Adipocyte (in vitro differentiated cells): ENCODE results near the gene GBE1.

Experiments
- DNase-seq: peaks from one replicate; pipeline ENCODE4 v3.0.0-alpha.2; 2015; ENCODE audit warnings: low read depth
- H3K27me3 ChIP-seq: replicated peaks from 2 replicates; pipeline ENCODE4 v1.7.0; 2013; ENCODE audit warnings: mild to moderate bottlenecking, low read length, moderate library complexity; ENCODE audit not compliant: control insufficient read depth, insufficient read depth
- H3K36me3 ChIP-seq: 2 replicates; pipeline ENCODE4 v1.7.0; 2013; ENCODE audit warnings: low read length, mild to moderate bottlenecking, moderate library complexity; ENCODE audit not compliant: control insufficient read depth, insufficient read depth, severe bottlenecking
- H3K4me1 ChIP-seq: 2 replicates; pipeline ENCODE4 v1.7.0; 2013; ENCODE audit warnings: mild to moderate bottlenecking, low read length, moderate library complexity; ENCODE audit not compliant: control insufficient read depth, insufficient read depth
- H3K4me3 ChIP-seq: 2 replicates; pipeline ENCODE4 v1.7.0; 2013; ENCODE audit warnings: mild to moderate bottlenecking, low read length, moderate library complexity
- H3K9ac ChIP-seq: 2 replicates; pipeline ENCODE4 v1.7.0; 2013; ENCODE audit warnings: mild to moderate bottlenecking, low read length, moderate library complexity
- H3K9me3 ChIP-seq: 2 replicates; pipeline ENCODE4 v1.7.0; 2013; ENCODE audit warnings: mild to moderate bottlenecking, low read length, moderate library complexity; ENCODE audit not compliant: control insufficient read depth

Gene GBE1

DNA sequence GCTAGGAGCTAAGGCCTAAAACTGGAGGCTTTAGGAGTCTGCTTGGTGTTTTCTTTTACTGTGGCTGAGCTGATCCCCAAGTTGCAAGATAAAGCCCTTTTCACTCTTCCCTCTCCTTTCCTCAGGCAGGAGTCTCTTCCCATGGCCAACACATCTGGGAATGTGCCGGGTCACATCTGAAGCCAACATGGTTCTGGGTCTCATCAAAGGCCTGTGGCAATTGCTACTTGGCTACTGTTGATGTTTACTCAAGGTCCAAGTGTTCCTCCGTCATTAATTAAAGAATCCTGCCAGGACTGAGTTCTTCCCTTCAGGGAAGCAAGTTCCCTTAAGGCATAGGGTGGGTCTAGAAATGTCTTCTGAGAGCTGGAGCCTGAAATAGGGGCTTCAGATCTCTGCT is 230.2 kb downstream of the GBE1 start:
- H3K4me3 ChIP-seq, result no peak overlapping the region
- H3K27me3 ChIP-seq, result no peaks in the 10 kb centered on the region
- no peak for DNase-seq
- no peaks in the 10 kb centered on the region for H3K9me3 ChIP-seq
- no peak overlapping the region for H3K9ac ChIP-seq
- H3K36me3 ChIP-seq, result peaks cover 81% of the 10 kb centered on the region
- H3K4me1 ChIP-seq, result peaks cover 10% of the 10 kb centered on the region

DNA sequence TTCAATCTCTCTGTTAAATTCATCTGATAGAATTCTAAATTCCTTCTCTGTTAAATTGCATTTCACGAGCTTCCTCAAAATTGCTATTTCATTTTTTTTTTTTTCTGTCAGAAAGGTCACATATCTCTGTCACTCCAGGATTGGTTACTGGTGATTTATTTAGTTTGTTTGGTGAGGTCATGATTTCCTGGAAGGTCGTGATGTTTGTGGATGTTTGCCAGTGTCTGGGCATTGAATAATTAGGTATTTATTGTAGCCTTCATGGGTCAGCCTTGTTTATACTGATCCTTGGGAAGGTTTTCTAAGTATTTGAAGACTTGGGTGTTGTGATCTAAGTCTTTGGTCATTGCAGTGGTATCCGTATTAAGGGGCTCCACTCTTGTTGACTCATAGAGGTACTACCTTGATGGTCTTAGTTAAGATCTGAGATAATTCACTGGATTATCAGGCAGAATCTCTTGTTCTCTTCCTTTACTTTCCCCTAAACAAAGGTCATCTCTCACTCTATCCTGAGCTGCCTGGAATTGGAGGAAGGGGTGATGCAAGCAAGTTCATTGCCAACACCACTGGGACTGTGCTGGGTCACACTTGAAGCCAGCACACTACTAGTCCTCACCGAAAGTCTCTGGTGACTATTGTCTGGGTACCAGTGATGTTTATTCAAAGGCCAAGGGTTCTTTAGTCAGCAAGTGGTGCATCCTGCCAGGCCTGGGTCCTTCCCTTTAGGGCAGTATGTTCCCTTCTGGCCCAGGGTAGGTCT is 231.1 kb downstream of the GBE1 start:
- H3K4me3 ChIP-seq, result no peak overlapping the region
- H3K4me1 ChIP-seq, result peaks cover 10% of the 10 kb centered on the region
- DNase-seq, result no peak
- no peaks in the 10 kb centered on the region for H3K27me3 ChIP-seq
- H3K9me3 ChIP-seq, result no peaks in the 10 kb centered on the region
- H3K36me3 ChIP-seq, result peaks cover 72% of the 10 kb centered on the region
- no peak overlapping the region for H3K9ac ChIP-seq

DNA sequence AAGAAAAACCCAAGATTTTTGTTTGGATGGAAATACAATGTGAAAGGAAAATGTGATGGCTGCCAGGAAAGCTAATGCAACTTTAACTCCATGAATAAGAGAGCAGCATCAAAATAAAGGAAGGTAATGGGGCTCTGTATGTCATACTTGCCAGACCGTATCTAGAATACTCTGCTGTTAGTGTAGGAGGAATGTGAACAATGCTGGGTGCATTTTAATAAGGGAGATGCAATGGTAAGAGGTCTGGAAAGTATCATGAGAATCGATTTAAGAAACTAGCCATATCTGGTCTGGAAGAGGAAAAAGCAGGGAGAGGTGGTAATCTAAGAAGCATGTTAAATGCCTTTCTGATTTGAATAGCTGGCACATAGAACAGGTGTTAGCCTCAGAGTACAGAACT is 239.6 kb downstream of the GBE1 start:
- DNase-seq, result no peak
- H3K27me3 ChIP-seq, result no peaks in the 10 kb centered on the region
- H3K9ac ChIP-seq, result no peak overlapping the region
- no peak overlapping the region for H3K4me3 ChIP-seq
- peaks cover 18% of the 10 kb centered on the region for H3K4me1 ChIP-seq
- no peaks in the 10 kb centered on the region for H3K9me3 ChIP-seq
- peaks cover 39% of the 10 kb centered on the region for H3K36me3 ChIP-seq

GRCh38 chr3:81518945-81519344 is 242.5 kb downstream of the GBE1 start:
- peaks cover 52% of the 10 kb centered on the region for H3K36me3 ChIP-seq

DNA sequence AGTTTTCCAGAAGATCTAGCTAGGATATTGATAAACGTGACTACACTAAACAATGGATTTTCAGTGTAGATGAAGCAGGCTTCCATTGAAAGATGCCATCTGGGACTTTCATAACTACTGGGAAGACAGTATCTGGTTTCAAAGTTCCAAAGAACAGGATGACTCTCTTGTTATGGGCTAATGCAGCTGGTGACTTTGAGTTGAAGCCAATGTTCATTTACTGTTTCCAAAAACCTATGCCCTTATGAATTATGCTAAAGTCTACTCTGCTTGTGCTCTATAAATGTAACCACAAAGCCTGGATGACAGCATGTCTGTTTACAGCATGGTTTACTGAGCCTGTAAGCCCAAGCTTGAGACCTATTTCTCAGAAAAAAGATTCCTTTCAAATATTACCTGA is 245.4 kb downstream of the GBE1 start:
- DNase-seq, result no peak
- no peaks in the 10 kb centered on the region for H3K9me3 ChIP-seq
- H3K4me1 ChIP-seq, result peaks cover 28% of the 10 kb centered on the region
- H3K36me3 ChIP-seq, result peaks cover 57% of the 10 kb centered on the region
- H3K27me3 ChIP-seq, result no peaks in the 10 kb centered on the region
- no peak overlapping the region for H3K9ac ChIP-seq
- H3K4me3 ChIP-seq, result no peak overlapping the region

More at GRCh38 chr3:81518945-81519344, 242.5 kb downstream of the GBE1 start:
- H3K9me3 ChIP-seq, result no peaks in the 10 kb centered on the region
- peaks cover 28% of the 10 kb centered on the region for H3K4me1 ChIP-seq
- DNase-seq, result no peak
- no peak overlapping the region for H3K4me3 ChIP-seq
- no peak overlapping the region for H3K9ac ChIP-seq
- H3K27me3 ChIP-seq, result no peaks in the 10 kb centered on the region

- no peak for DNase-seq
- H3K4me1 ChIP-seq, result peaks cover 14% of the 10 kb centered on the region
- H3K27me3 ChIP-seq, result no peaks in the 10 kb centered on the region
- no peak overlapping the region for H3K9ac ChIP-seq
- no peaks in the 10 kb centered on the region for H3K9me3 ChIP-seq
- H3K4me3 ChIP-seq, result no peak overlapping the region
- peaks cover 61% of the 10 kb centered on the region for H3K36me3 ChIP-seq
Measured at GRCh38 chr3:81513591-81513990, 247.9 kb downstream of the GBE1 start.

DNA sequence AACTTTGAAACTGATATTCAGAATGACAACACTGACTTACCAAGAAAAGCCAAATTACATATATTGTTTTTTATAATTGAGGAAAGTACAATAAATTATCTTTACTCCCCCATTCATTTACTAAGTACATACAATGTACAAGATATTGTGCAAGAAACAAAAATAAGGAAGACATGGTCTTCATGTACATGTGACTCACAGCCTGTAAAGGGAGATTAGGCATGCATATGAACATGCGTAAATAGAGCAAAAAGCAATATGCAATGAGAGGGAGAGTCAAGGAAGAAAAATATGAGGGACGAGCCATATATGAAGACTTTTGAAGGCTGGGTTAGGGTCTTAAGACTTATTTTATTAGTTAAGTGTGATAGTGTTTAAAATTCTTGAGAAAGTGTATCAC is 258.4 kb downstream of the GBE1 start:
- no peak overlapping the region for H3K4me3 ChIP-seq
- H3K36me3 ChIP-seq, result peaks cover 77% of the 10 kb centered on the region
- H3K4me1 ChIP-seq, result peaks cover 14% of the 10 kb centered on the region
- no peaks in the 10 kb centered on the region for H3K27me3 ChIP-seq
- no peaks in the 10 kb centered on the region for H3K9me3 ChIP-seq
- DNase-seq, result no peak
- no peak overlapping the region for H3K9ac ChIP-seq

DNA sequence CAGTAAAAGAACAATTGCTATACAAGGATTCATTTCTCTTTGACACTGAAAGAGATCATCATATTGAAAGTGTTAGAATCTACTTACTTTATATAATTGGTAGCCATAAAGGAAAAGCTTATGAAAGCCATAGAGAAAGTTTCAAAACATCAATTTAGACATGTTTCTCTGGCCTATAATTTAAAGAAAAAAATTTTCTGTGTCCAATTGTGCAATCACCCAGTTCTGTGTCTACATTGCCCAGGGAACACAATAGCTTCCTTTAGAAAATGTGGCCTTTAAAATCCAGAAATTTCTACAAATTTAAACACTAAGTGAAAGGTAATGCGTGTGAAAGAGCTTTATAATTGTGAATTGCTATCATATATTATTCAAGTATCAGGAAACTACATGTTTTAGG is 259.2 kb downstream of the GBE1 start:
- Histone ChIP-seq H3K27me3 (no peaks in the 10 kb centered on the region), H3K4me3 (no peak overlapping the region), H3K9me3 (no peaks in the 10 kb centered on the region), H3K4me1 (peaks cover 14% of the 10 kb centered on the region), H3K9ac (peak overlapping the region; percentile 43), H3K36me3 (peaks cover 77% of the 10 kb centered on the region)
- DNase-seq, result peak; percentile 73

GRCh38 chr3:81500039-81500438 is 261.4 kb downstream of the GBE1 start:
- no peak overlapping the region for H3K9ac ChIP-seq
- H3K9me3 ChIP-seq, result no peaks in the 10 kb centered on the region
- no peak overlapping the region for H3K4me3 ChIP-seq
- DNase-seq, result no peak
- H3K36me3 ChIP-seq, result peaks cover 79% of the 10 kb centered on the region
- H3K27me3 ChIP-seq, result no peaks in the 10 kb centered on the region
- peaks cover 14% of the 10 kb centered on the region for H3K4me1 ChIP-seq

DNA sequence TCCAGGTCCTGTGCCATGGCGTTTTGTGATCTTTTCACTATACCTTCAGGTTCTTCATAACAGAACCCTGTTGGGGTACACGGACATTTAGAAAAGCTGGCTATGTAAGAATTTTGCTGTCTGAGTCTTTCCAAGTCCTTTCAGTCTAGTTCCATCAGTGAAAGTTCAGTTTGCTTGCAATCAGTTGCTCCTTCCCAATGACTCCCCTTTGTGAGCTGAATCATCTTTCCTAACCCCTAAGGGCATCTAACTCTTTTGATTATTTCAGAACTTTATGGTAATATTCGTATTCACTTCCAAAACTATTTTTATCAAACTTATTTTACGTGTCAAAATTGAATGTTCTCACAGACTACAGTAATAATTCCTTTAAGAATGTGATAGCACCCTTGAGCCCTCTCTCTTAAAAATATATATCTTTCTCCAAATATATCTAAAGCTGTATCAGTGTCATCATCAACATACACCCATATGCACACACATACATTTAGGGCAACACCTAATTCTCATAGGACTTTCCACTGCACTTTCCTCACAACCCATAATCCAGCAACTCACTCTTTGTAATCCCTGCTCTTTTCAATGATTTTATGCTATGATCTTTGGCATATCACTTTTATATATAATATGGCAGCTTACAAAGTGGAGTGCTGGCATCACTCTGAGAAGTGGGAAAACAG is 263.7 kb downstream of the GBE1 start:
- DNase-seq, result no peak
- Histone ChIP-seq H3K4me1 (peaks cover 15% of the 10 kb centered on the region), H3K27me3 (no peaks in the 10 kb centered on the region), H3K9me3 (no peaks in the 10 kb centered on the region), H3K9ac (no peak overlapping the region), H3K36me3 (peaks cover 74% of the 10 kb centered on the region), H3K4me3 (no peak overlapping the region)

- Histone ChIP-seq H3K4me3 (no peak overlapping the region), H3K9ac (no peak overlapping the region), H3K27me3 (no peaks in the 10 kb centered on the region), H3K4me1 (peaks cover 14% of the 10 kb centered on the region), H3K36me3 (peaks cover 71% of the 10 kb centered on the region), H3K9me3 (no peaks in the 10 kb centered on the region)
- no peak for DNase-seq
Measured at GRCh38 chr3:81496407-81497104, 264.9 kb downstream of the GBE1 start.
